ENCODE data around the gene TDG.

DNA sequence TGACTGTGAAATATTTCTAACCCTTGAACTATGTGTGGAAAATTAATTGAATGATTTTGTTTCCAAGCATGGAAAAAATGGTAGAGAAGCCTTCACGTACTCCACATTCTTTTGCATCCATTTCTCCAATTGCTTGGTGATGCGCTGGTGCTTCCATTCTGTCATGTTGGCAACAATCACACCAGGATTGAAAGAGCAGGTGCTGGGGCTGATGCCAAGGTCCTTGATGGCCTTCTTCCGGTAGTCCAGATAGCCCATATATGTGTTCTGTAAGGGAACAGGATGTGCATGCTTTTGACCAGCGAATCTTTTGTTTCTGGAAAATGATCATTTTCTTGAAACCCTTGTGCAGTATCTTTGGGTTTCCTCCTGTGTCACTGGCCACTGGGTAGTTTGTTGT is 28.6 kb downstream of the TDG start:
- TF ChIP-seq, protein P1, sequence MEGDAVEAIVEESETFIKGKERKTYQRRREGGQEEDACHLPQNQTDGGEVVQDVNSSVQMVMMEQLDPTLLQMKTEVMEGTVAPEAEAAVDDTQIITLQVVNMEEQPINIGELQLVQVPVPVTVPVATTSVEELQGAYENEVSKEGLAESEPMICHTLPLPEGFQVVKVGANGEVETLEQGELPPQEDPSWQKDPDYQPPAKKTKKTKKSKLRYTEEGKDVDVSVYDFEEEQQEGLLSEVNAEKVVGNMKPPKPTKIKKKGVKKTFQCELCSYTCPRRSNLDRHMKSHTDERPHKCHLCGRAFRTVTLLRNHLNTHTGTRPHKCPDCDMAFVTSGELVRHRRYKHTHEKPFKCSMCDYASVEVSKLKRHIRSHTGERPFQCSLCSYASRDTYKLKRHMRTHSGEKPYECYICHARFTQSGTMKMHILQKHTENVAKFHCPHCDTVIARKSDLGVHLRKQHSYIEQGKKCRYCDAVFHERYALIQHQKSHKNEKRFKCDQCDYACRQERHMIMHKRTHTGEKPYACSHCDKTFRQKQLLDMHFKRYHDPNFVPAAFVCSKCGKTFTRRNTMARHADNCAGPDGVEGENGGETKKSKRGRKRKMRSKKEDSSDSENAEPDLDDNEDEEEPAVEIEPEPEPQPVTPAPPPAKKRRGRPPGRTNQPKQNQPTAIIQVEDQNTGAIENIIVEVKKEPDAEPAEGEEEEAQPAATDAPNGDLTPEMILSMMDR (IDR thresholded peaks at IDR 0.05), result no peak
- no peak for TF ChIP-seq SIN3A (IDR thresholded peaks at IDR 0.05; ENCODE audit: borderline replicate concordance, insufficient read depth, low read depth, low read length)
- TF ChIP-seq, protein P2, sequence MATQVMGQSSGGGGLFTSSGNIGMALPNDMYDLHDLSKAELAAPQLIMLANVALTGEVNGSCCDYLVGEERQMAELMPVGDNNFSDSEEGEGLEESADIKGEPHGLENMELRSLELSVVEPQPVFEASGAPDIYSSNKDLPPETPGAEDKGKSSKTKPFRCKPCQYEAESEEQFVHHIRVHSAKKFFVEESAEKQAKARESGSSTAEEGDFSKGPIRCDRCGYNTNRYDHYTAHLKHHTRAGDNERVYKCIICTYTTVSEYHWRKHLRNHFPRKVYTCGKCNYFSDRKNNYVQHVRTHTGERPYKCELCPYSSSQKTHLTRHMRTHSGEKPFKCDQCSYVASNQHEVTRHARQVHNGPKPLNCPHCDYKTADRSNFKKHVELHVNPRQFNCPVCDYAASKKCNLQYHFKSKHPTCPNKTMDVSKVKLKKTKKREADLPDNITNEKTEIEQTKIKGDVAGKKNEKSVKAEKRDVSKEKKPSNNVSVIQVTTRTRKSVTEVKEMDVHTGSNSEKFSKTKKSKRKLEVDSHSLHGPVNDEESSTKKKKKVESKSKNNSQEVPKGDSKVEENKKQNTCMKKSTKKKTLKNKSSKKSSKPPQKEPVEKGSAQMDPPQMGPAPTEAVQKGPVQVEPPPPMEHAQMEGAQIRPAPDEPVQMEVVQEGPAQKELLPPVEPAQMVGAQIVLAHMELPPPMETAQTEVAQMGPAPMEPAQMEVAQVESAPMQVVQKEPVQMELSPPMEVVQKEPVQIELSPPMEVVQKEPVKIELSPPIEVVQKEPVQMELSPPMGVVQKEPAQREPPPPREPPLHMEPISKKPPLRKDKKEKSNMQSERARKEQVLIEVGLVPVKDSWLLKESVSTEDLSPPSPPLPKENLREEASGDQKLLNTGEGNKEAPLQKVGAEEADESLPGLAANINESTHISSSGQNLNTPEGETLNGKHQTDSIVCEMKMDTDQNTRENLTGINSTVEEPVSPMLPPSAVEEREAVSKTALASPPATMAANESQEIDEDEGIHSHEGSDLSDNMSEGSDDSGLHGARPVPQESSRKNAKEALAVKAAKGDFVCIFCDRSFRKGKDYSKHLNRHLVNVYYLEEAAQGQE (IDR thresholded peaks at IDR 0.05; ENCODE audit: insufficient read depth in 1 of 2, low read depth in 2 of 2, low read length in 1 of 2), result no peak

Measured in Panc1 (cell line).